ENCODE data around the gene SH3TC2.

- TF ChIP-seq CTCF (IDR thresholded peaks at IDR 0.05) (no peak), POLR2A (IDR thresholded peaks at IDR 0.05) (no peak)
These were observed 78.5 kb downstream of the SH3TC2 start for GRCh38 chr5:148984345-148984744.

All from testis (tissue), 2 donors.